SK-N-SH treated with all-trans-retinoic acid at 6 μM for 48 hours (cell line): ENCODE results near the gene ANKFN1.

Experiments used
- ATAC-seq: fragments of 200-7000 bp; cut with Tn5 transposase; 3 replicates; pipeline ENCODE4 v1.9.1; 2020; ENCODE audit warnings: mild to moderate bottlenecking, moderate library complexity
- ARNTL ChIP-seq: fragments of 450-650 bp; formaldehyde crosslinking; IDR thresholded peaks from 2 replicates; pipeline ENCODE4 v1.5.0; 2020; ENCODE audit warnings: low read depth, mild to moderate bottlenecking, moderate library complexity, borderline replicate concordance
- BACH2 ChIP-seq: fragments of 250-450 bp; sonication (Bioruptor Pico); IDR thresholded peaks from 2 replicates; pipeline ENCODE4 v1.9.0; 2021; ENCODE audit warnings: mild to moderate bottlenecking, borderline replicate concordance
- CREB5 ChIP-seq: fragments of 250-450 bp; sonication (Bioruptor Pico); IDR thresholded peaks from 2 replicates; pipeline ENCODE4 v1.5.1; 2020; ENCODE audit warnings: low read depth, mild to moderate bottlenecking, moderate library complexity
- CSDC2 ChIP-seq: fragments of 250-450 bp; sonication (Bioruptor Pico); IDR thresholded peaks from 2 replicates; pipeline ENCODE4 v1.5.0; 2020; ENCODE audit warnings: mild to moderate bottlenecking, moderate library complexity
- CSRNP3 ChIP-seq: fragments of 250-450 bp; sonication (Bioruptor Pico); IDR thresholded peaks from 2 replicates; pipeline ENCODE4 v1.5.1; 2021; ENCODE audit warnings: mild to moderate bottlenecking, moderate library complexity
- ESRRG ChIP-seq: fragments of 250-450 bp; sonication (Bioruptor Pico); IDR thresholded peaks from 2 replicates; pipeline ENCODE4 v1.6.1; 2021; ENCODE audit warnings: mild to moderate bottlenecking
- GLIS3 ChIP-seq: fragments of 250-450 bp; sonication (Bioruptor Pico); IDR thresholded peaks from 2 replicates; pipeline ENCODE4 v1.5.0; 2020; ENCODE audit warnings: mild to moderate bottlenecking, moderate library complexity
- ISL1 ChIP-seq: fragments of 250-450 bp; sonication (Bioruptor Pico); IDR thresholded peaks from 2 replicates; pipeline ENCODE4 v2.1.2; 2022; ENCODE audit warnings: mild to moderate bottlenecking, moderate library complexity
- OSR1 ChIP-seq: fragments of 250-450 bp; sonication (Bioruptor Pico); IDR thresholded peaks from 2 replicates; pipeline ENCODE4 v1.8.0; 2022; ENCODE audit warnings: moderate library complexity, mild to moderate bottlenecking, inconsistent platforms
- POU6F1 ChIP-seq: fragments of 250-450 bp; sonication (Bioruptor Pico); IDR thresholded peaks from 2 replicates; pipeline ENCODE4 v1.8.0; 2021; ENCODE audit warnings: low read depth, mild to moderate bottlenecking, moderate library complexity, borderline replicate concordance
- PPARA ChIP-seq: fragments of 250-450 bp; sonication (Bioruptor Pico); IDR thresholded peaks from 2 replicates; pipeline ENCODE4 v1.5.0; 2020; ENCODE audit warnings: mild to moderate bottlenecking, borderline replicate concordance
- RARB ChIP-seq: fragments of 250-450 bp; sonication (Bioruptor Pico); IDR thresholded peaks from 2 replicates; pipeline ENCODE4 v1.8.0; 2021; ENCODE audit warnings: mild to moderate bottlenecking, moderate library complexity
- TCF4 ChIP-seq: fragments of 250-450 bp; sonication (Bioruptor Pico); IDR thresholded peaks from 2 replicates; pipeline ENCODE4 v1.8.0; 2021; ENCODE audit warnings: mild to moderate bottlenecking, moderate library complexity, borderline replicate concordance
- TOX ChIP-seq: fragments of 250-450 bp; sonication (Bioruptor Pico); IDR thresholded peaks from 2 replicates; pipeline ENCODE4 v1.8.0; 2021; ENCODE audit warnings: mild to moderate bottlenecking, moderate library complexity, borderline replicate concordance
- ZC3H10 ChIP-seq: fragments of 250-450 bp; sonication (Bioruptor Pico); IDR thresholded peaks from 2 replicates; pipeline ENCODE4 v1.5.1; 2021; ENCODE audit warnings: mild to moderate bottlenecking, moderate library complexity
- ZFP3 ChIP-seq: fragments of 250-450 bp; sonication (Bioruptor Pico); IDR thresholded peaks from 2 replicates; pipeline ENCODE4 v1.5.0; 2020; ENCODE audit warnings: mild to moderate bottlenecking, moderate library complexity
- ZFP30 ChIP-seq: fragments of 450-650 bp; formaldehyde crosslinking; IDR thresholded peaks from 2 replicates; pipeline ENCODE4 v1.5.0; 2022; ENCODE audit warnings: mild to moderate bottlenecking, moderate library complexity
- ZNF70 ChIP-seq: fragments of 450-650 bp; formaldehyde crosslinking; IDR thresholded peaks from 2 replicates; pipeline ENCODE4 v1.5.0; 2020; ENCODE audit warnings: mild to moderate bottlenecking, moderate library complexity
- ZNF8 ChIP-seq: fragments of 450-650 bp; formaldehyde crosslinking; IDR thresholded peaks from 2 replicates; pipeline ENCODE4 v1.5.0; 2020; ENCODE audit warnings: mild to moderate bottlenecking, moderate library complexity
- TF ChIP-seq, protein P1 (sequence below): fragments of 250-450 bp; sonication (Bioruptor Pico); IDR thresholded peaks from 2 replicates; pipeline ENCODE4 v1.5.0; 2020; ENCODE audit warnings: mild to moderate bottlenecking, moderate library complexity

The ANKFN1 gene

DNA sequence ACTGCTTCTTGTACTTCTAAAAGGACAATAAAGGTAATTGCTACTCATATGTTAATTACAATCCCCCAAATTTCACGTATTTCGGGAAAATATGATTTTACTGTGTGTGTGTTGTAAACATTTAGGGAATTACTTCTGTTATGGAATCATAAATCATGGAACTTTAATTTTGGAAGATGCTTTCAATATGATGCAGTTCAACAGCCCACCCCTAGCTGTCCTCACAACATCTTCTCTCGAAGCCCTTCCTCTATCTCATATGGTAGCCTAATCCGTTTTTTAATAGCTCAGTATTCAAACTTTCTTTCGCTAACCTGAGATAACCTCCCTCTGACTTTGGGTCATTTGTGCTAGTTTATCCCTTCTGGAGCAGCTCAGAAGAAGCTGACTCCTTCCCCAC lies 78.4 kb downstream of the ANKFN1 start:
- TF ChIP-seq CSRNP3 (CRISPR knock-in tag) (no peak), RARB (CRISPR knock-in tag) (no peak)
- ATAC-seq = peak; percentile 87

GRCh38 chr17:56244268-56244890 lies 91.1 kb downstream of the ANKFN1 start:
- TF ChIP-seq CSRNP3 (CRISPR knock-in tag) = no peak
- TF ChIP-seq, protein P1, sequence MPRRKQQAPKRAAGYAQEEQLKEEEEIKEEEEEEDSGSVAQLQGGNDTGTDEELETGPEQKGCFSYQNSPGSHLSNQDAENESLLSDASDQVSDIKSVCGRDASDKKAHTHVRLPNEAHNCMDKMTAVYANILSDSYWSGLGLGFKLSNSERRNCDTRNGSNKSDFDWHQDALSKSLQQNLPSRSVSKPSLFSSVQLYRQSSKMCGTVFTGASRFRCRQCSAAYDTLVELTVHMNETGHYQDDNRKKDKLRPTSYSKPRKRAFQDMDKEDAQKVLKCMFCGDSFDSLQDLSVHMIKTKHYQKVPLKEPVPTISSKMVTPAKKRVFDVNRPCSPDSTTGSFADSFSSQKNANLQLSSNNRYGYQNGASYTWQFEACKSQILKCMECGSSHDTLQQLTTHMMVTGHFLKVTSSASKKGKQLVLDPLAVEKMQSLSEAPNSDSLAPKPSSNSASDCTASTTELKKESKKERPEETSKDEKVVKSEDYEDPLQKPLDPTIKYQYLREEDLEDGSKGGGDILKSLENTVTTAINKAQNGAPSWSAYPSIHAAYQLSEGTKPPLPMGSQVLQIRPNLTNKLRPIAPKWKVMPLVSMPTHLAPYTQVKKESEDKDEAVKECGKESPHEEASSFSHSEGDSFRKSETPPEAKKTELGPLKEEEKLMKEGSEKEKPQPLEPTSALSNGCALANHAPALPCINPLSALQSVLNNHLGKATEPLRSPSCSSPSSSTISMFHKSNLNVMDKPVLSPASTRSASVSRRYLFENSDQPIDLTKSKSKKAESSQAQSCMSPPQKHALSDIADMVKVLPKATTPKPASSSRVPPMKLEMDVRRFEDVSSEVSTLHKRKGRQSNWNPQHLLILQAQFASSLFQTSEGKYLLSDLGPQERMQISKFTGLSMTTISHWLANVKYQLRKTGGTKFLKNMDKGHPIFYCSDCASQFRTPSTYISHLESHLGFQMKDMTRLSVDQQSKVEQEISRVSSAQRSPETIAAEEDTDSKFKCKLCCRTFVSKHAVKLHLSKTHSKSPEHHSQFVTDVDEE (CRISPR knock-in tag) = no peak
- TF ChIP-seq BACH2 (CRISPR knock-in tag) = no peak
- no peak for TF ChIP-seq PPARA
- TF ChIP-seq ARNTL (CRISPR knock-in tag) = no peak
- TF ChIP-seq ZFP3 (CRISPR knock-in tag) = no peak
- no peak for TF ChIP-seq OSR1 (CRISPR knock-in tag)
- TF ChIP-seq ZFP30 (CRISPR knock-in tag) = no peak
- no peak for TF ChIP-seq CSDC2 (CRISPR knock-in tag)
- no peak for TF ChIP-seq POU6F1 (CRISPR knock-in tag)
- TF ChIP-seq ZNF70 = no peak
- TF ChIP-seq GLIS3 (CRISPR knock-in tag) = no peak
- TF ChIP-seq ZNF8 (CRISPR knock-in tag) = no peak
- TF ChIP-seq TCF4 (CRISPR knock-in tag) = no peak
- TF ChIP-seq TOX (CRISPR knock-in tag) = no peak
- TF ChIP-seq CREB5 = no peak
- TF ChIP-seq, all 23 proteins: peak for 0
- 0 out of 3 replicates have a peak, but pooled peaks have one; percentile 26 for ATAC-seq

DNA sequence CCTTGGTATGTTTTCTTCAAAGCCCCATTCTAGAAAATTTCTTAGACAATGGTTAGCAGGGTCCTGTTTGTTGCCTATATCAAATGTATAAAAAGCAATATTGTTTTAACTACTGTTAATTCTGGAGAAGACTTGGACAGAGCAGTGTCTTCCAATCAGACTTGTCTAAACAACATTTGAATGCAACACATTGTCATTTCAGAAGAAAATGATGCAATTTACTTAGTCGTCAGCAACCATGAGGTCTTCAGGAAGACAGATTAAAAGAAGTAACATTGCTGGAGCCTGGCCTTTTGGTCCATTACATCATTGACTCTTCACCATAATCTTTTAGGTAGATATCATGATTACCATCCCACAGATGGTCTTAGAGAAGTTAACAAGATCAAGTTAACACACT lies 94.5 kb downstream of the ANKFN1 start:
- ATAC-seq = no peak
- TF ChIP-seq ESRRG (no peak), ZC3H10 (no peak), ZNF8 (CRISPR knock-in tag) (no peak), CREB5 (no peak), ISL1 (CRISPR knock-in tag) (no peak), CSDC2 (CRISPR knock-in tag) (no peak), ZNF70 (no peak), GLIS3 (CRISPR knock-in tag) (no peak), TOX (CRISPR knock-in tag) (no peak), ARNTL (CRISPR knock-in tag) (no peak), TCF4 (CRISPR knock-in tag) (no peak), RARB (CRISPR knock-in tag) (no peak)
- TF ChIP-seq, protein P1 (CRISPR knock-in tag) = no peak
- TF ChIP-seq, all 23 proteins: peak for 0
